Activated B cell treated with CpG ODN at 0.5 μM for 24 hours (primary cell): ENCODE data around the gene NDUFA8. TPM values are rescaled to one million over a fixed set of nuclear protein-coding genes. Genes with fewer than 3 reads are reported as not detected.

Experiments
- ATAC-seq: fragments of 200-7000 bp; cut with Tn5 transposase; one replicate; pipeline ENCODE4 v1.10.0; 2021; ENCODE audit warnings: low read depth, mild to moderate bottlenecking, moderate library complexity
- CTCF ChIA-PET: fragments of 350-600 bp; sonication (Branson Sonifier 250); formaldehyde crosslinking; loops from one replicate; lab custom pipeline; 2021; ENCODE audit warnings: antibody characterized with exemption; lab: Charles Lee
- POLR2A ChIA-PET: fragments of 350-600 bp; sonication (Branson Sonifier 250); formaldehyde crosslinking; loops from one replicate; lab custom pipeline; 2021; ENCODE audit warnings: antibody characterized with exemption; lab: Charles Lee
- DNase-seq: peaks from one replicate; pipeline ENCODE4 v3.0.0; 2022
- H3K27ac Mint-ChIP-seq: one replicate; pipeline ENCODE4 v1.8.0; 2020; ENCODE audit warnings: mixed read lengths
- H3K27me3 Mint-ChIP-seq: one replicate; pipeline ENCODE4 v1.8.0; 2021; ENCODE audit warnings: mixed read lengths
- H3K36me3 Mint-ChIP-seq: one replicate; pipeline ENCODE4 v1.8.0; 2021; ENCODE audit warnings: low read depth, mixed read lengths
- H3K4me1 Mint-ChIP-seq: one replicate; pipeline ENCODE4 v1.8.0; 2021; ENCODE audit warnings: mixed read lengths
- H3K4me3 Mint-ChIP-seq: one replicate; pipeline ENCODE4 v1.8.0; 2020; ENCODE audit warnings: mild to moderate bottlenecking, mixed read lengths
- H3K9me3 Mint-ChIP-seq: one replicate; pipeline ENCODE4 v1.8.0; 2020; ENCODE audit warnings: mixed read lengths
- intact Hi-C: fragments of 100-400 bp; cut with micrococcal nuclease; formaldehyde crosslinking; loops from one replicate; pipeline ENCODE4 v1.15.1; 2024
- total RNA-seq: library from RNA; stranded (reverse); gene quantifications from 2 replicates; pipeline ENCODE4 v1.2.3, GENCODE V29; 2022
- TF ChIP-seq, protein P1 (sequence below): fragments of 200-600 bp; IDR thresholded peaks from one replicate; pipeline ENCODE4 v1.8.0; 2022; ENCODE audit warnings: antibody characterized with exemption, mild to moderate bottlenecking

Gene NDUFA8
- total RNA-seq, 1 donor from 2014 or later: 21.2 TPM

DNA sequence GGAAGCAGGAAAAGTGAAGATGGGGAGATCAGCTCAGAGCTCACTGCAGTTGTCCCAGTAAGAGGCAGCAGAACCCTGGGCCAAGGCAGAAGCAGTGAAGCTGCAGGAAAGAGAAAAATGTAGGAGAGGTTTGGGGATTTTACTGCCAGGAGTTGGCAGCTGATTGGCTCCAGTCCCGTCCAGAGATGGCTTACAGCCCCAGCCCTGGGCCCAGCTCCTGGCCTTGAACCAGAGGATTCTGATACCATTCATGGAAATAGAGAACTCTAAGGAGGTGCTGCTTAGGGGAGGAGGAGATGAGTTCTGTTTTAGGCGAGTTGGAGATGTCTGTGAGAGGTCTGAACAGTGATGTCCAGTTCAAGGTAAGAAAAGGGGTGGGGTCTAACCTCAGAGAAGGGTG is 4.7 kb upstream of the NDUFA8 start:
- H3K9me3 Mint-ChIP-seq: peaks cover 8% of the 10 kb centered on the region
- POLR2A ChIA-PET: no interaction called here
- intact Hi-C loops: loop anchor here (5.0 kb wide), 1 partner anchor 48 kb away; no protein-coding TSS in a partner anchor
- no peak overlapping the region for H3K27ac Mint-ChIP-seq
- no peak overlapping the region for H3K4me3 Mint-ChIP-seq
- H3K27me3 Mint-ChIP-seq: peaks cover 50% of the 10 kb centered on the region
- DNase-seq (no peak), ATAC-seq (no peak)
- H3K36me3 Mint-ChIP-seq: peaks cover 4% of the 10 kb centered on the region
- CTCF ChIA-PET: no interaction called here
- TF ChIP-seq, protein P1, sequence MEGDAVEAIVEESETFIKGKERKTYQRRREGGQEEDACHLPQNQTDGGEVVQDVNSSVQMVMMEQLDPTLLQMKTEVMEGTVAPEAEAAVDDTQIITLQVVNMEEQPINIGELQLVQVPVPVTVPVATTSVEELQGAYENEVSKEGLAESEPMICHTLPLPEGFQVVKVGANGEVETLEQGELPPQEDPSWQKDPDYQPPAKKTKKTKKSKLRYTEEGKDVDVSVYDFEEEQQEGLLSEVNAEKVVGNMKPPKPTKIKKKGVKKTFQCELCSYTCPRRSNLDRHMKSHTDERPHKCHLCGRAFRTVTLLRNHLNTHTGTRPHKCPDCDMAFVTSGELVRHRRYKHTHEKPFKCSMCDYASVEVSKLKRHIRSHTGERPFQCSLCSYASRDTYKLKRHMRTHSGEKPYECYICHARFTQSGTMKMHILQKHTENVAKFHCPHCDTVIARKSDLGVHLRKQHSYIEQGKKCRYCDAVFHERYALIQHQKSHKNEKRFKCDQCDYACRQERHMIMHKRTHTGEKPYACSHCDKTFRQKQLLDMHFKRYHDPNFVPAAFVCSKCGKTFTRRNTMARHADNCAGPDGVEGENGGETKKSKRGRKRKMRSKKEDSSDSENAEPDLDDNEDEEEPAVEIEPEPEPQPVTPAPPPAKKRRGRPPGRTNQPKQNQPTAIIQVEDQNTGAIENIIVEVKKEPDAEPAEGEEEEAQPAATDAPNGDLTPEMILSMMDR: no peak
- H3K4me1 Mint-ChIP-seq: peaks cover 8% of the 10 kb centered on the region

DNA sequence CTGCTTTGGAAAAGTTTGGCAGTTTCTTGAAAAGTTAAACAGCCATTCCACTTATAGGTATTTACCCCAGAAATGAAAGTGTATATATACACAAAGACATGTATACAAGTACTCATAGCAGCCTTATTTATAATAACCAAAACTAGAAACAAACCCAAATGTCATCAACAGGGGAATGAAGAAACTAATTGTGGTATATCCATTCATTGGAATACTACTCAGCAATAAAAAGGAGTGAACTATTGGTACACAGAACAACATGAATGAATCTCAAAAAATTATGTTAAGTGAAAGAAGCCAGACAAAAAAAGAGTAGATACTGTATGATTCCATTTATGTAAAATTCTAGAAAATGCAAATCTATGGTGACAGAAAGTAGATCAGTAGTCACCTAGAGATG is 2.8 kb upstream of the NDUFA8 start:
- H3K27me3 Mint-ChIP-seq: peaks cover 41% of the 10 kb centered on the region
- no peak overlapping the region for H3K4me3 Mint-ChIP-seq
- no peak overlapping the region for H3K27ac Mint-ChIP-seq

DNA sequence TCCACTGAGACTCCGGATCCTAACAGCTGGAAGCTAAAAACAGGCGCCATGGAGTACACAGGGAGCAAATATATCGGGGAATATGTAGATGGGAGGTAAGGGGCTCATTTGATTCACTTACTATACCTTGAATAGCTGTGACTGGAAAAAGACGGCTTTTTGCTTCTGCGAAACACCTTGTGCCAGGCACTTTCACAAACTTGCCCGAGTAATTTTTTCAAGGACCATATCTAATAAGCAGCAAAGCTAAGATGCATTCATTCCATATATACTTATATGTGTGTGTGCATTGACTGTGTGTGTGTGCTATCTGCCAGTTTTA is 307 bp upstream of the NDUFA8 start:
- ChIA-PET POLR2A (interaction anchor here (1.3 kb wide), 2 partner anchors 14 to 105 kb away, joined by 3 to 8 read pairs; partner anchors contain the start of genes MRRF and RBM18), CTCF (interaction anchor here (1.1 kb wide), 1 partner anchor 61 kb away, joined by 3 read pairs; no protein-coding TSS in a partner anchor)
- peaks cover 8% of the 10 kb centered on the region for H3K9me3 Mint-ChIP-seq
- H3K4me3 Mint-ChIP-seq: peak overlapping the region; percentile 98
- H3K4me1 Mint-ChIP-seq: peaks cover 31% of the 10 kb centered on the region
- TF ChIP-seq, protein P1: no peak
- peak overlapping the region; percentile 94 for H3K27ac Mint-ChIP-seq
- ATAC-seq (no peak), DNase-seq (no peak)
- peaks cover 29% of the 10 kb centered on the region for H3K27me3 Mint-ChIP-seq
- H3K36me3 Mint-ChIP-seq: peaks cover 6% of the 10 kb centered on the region
- intact Hi-C loops: loop anchor here (1.0 to 5.0 kb wide), 4 partner anchors 52 to 1772 kb away; partner anchors contain the start of genes DENND1A, MRRF, RBM18 and TTLL11

More for the DNA sequence above, 2.8 kb upstream of the NDUFA8 start:
- CTCF ChIA-PET: no interaction called here
- TF ChIP-seq, protein P1: no peak
- ATAC-seq (no peak), DNase-seq (no peak)
- intact Hi-C loops: loop anchor here (5.0 kb wide), 1 partner anchor 50 kb away; no protein-coding TSS in a partner anchor
- Mint-ChIP-seq H3K4me1 (peaks cover 19% of the 10 kb centered on the region), H3K9me3 (peaks cover 8% of the 10 kb centered on the region), H3K36me3 (peaks cover 6% of the 10 kb centered on the region)
- POLR2A ChIA-PET: no interaction called here

DNA sequence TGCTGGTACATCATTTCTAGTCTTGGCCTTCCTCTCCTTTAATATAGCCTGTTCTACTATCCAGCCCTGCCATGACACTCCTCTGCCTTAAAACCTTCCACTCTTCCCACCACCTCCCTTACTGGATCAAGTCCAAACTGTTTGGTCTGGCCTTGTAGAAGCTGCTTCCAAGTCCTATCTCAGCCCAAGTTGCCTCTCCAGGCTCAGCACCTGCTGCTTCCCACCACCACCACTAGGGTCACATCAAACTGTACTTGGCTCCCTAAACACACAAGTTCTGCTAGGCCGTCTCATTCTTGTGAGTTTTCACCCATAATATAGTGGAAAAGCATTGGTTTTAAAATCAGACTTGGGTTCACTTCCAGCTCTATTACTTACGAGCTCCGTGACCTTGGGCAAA is 1.4 kb downstream of the NDUFA8 start:
- intact Hi-C loops: loop anchor here (2.0 to 5.0 kb wide), 2 partner anchors 107 to 1774 kb away; partner anchors contain the start of genes DENND1A, MRRF and RBM18
- H3K4me1 Mint-ChIP-seq: peaks cover 38% of the 10 kb centered on the region
- H3K27me3 Mint-ChIP-seq: peaks cover 17% of the 10 kb centered on the region
- H3K9me3 Mint-ChIP-seq: peaks cover 8% of the 10 kb centered on the region
- ATAC-seq: no peak
- TF ChIP-seq, protein P1: no peak
- H3K4me3 Mint-ChIP-seq: peak overlapping the region; percentile 65
- CTCF ChIA-PET: no interaction called here
- H3K36me3 Mint-ChIP-seq: peaks cover 8% of the 10 kb centered on the region
- POLR2A ChIA-PET: no interaction called here
- no peak for DNase-seq
- no peak overlapping the region for H3K27ac Mint-ChIP-seq

DNA sequence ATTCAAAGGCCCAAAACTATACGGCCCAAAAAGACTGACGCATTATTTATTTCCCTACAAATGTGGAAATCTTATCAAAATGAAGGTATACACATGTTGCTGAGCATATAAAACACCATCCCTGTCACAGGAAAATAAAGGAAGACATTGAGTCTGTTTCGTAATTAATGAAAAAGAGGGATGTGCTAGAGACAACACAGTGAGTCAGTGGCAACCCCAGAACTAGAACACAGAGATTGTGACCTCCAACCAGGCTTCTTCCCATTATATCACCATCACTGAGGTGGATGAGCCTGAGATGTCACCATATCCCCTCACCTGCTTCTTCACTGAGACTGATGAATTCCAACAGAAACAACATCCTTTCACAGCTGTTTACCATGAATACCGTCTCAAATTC is 3.8 kb downstream of the NDUFA8 start:
- CTCF ChIA-PET: no interaction called here
- TF ChIP-seq, protein P1: no peak
- Mint-ChIP-seq H3K4me1 (peaks cover 38% of the 10 kb centered on the region), H3K27me3 (peaks cover 3% of the 10 kb centered on the region), H3K9me3 (no peaks in the 10 kb centered on the region), H3K36me3 (peaks cover 19% of the 10 kb centered on the region), H3K4me3 (no peak overlapping the region), H3K27ac (no peak overlapping the region)
- POLR2A ChIA-PET: no interaction called here
- intact Hi-C loops: loop anchor here (5.0 kb wide), 1 partner anchor 1777 kb away; the partner anchor contains the start of gene DENND1A
- DNase-seq (no peak), ATAC-seq (no peak)
